ENCODE results near the gene PHF2. TPM values are rescaled to one million over a fixed set of nuclear protein-coding genes. Genes with fewer than 3 reads are reported as not detected.

The PHF2 gene
- total RNA-seq, 1 donor from 2014 or later: 24.8 TPM

DNA sequence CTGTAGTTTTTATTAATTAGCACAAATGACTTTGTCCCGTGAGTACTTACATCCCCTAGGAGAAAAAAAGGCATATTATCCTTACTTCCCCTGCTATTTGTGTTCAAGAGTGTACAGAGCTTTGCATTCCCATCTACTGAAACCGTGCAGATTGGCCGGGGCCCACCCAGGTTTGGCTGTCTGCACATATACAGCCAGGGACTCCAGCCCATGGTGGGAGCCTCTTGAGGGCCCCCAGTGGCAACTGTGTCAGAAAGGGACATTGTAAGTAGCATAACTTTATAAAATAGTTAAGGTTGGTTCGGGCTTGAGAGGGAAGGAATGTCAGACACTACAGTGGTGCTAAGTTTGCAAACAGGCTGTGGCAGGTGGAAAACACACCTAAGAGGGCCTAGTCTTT lies 24.7 kb downstream of the PHF2 start:
- no peaks in the 10 kb centered on the region for H3K27me3 Mint-ChIP-seq (ENCODE audit: low read depth)
- H3K9me3 Mint-ChIP-seq: peaks cover 6% of the 10 kb centered on the region
- H3K4me1 Mint-ChIP-seq (ENCODE audit: low read depth): peaks cover 33% of the 10 kb centered on the region
- no peak overlapping the region for H3K27ac Mint-ChIP-seq
- intact Hi-C loops (cut with micrococcal nuclease): no loop called here
- H3K4me3 Mint-ChIP-seq (ENCODE audit: low read depth): no peak overlapping the region
- peaks cover 11% of the 10 kb centered on the region for H3K36me3 Mint-ChIP-seq (ENCODE audit: low read depth)
- DNase-seq (ENCODE audit: low spot score): no peak

DNA sequence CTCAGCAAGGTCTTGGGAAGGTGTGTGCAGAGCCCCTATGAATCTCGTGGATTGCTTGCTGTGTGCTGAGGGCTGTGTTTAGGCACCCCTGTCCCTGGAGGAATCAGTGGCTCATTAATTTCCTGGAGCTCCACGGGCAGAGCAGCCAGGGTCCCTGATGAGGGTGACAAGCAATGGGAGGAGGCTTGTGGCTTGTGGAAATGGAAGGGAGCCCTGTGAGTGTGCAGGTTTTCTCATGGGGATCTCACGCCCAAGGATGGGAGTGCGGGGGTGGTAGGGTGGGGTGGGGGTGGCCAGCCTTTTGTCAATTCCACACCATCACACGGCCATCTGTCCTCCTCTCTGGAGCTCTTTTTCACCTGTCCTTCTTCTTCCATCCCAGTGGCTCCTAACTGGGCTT lies 25.3 kb downstream of the PHF2 start:
- H3K4me3 Mint-ChIP-seq (ENCODE audit: low read depth): no peak overlapping the region
- no peaks in the 10 kb centered on the region for H3K27me3 Mint-ChIP-seq (ENCODE audit: low read depth)
- no peak overlapping the region for H3K27ac Mint-ChIP-seq
- peaks cover 17% of the 10 kb centered on the region for H3K36me3 Mint-ChIP-seq (ENCODE audit: low read depth)
- intact Hi-C loops (cut with micrococcal nuclease): no loop called here
- H3K9me3 Mint-ChIP-seq: peaks cover 12% of the 10 kb centered on the region
- H3K4me1 Mint-ChIP-seq (ENCODE audit: low read depth): peaks cover 33% of the 10 kb centered on the region
- no peak for DNase-seq (ENCODE audit: low spot score)

GRCh38 chr9:93603011-93603410 lies 26.6 kb downstream of the PHF2 start:
- H3K36me3 Mint-ChIP-seq (ENCODE audit: low read depth): peaks cover 25% of the 10 kb centered on the region
- peaks cover 28% of the 10 kb centered on the region for H3K4me1 Mint-ChIP-seq (ENCODE audit: low read depth)
- no peak overlapping the region for H3K4me3 Mint-ChIP-seq (ENCODE audit: low read depth)
- DNase-seq (ENCODE audit: low spot score): no peak
- intact Hi-C loops (cut with micrococcal nuclease): no loop called here
- no peaks in the 10 kb centered on the region for H3K27me3 Mint-ChIP-seq (ENCODE audit: low read depth)
- H3K9me3 Mint-ChIP-seq: peaks cover 21% of the 10 kb centered on the region
- H3K27ac Mint-ChIP-seq: no peak overlapping the region

GRCh38 chr9:93603906-93604326 lies 27.5 kb downstream of the PHF2 start:
- Mint-ChIP-seq H3K27ac (no peak overlapping the region), H3K4me1 (ENCODE audit: low read depth) (peaks cover 24% of the 10 kb centered on the region), H3K4me3 (ENCODE audit: low read depth) (no peak overlapping the region), H3K36me3 (ENCODE audit: low read depth) (peaks cover 25% of the 10 kb centered on the region), H3K27me3 (ENCODE audit: low read depth) (no peaks in the 10 kb centered on the region), H3K9me3 (peaks cover 30% of the 10 kb centered on the region)
- intact Hi-C loops (cut with micrococcal nuclease): no loop called here
- DNase-seq (ENCODE audit: low spot score): no peak

GRCh38 chr9:93606187-93606586 lies 29.8 kb downstream of the PHF2 start:
- Mint-ChIP-seq H3K27ac (no peak overlapping the region), H3K36me3 (ENCODE audit: low read depth) (peaks cover 36% of the 10 kb centered on the region), H3K4me1 (ENCODE audit: low read depth) (peaks cover 2% of the 10 kb centered on the region), H3K9me3 (peaks cover 50% of the 10 kb centered on the region), H3K27me3 (ENCODE audit: low read depth) (no peaks in the 10 kb centered on the region), H3K4me3 (ENCODE audit: low read depth) (no peak overlapping the region)
- DNase-seq (ENCODE audit: low spot score): no peak
- intact Hi-C loops (cut with micrococcal nuclease): no loop called here

GRCh38 chr9:93610206-93610605 lies 33.8 kb downstream of the PHF2 start:
- intact Hi-C loops (cut with micrococcal nuclease): no loop called here
- DNase-seq (ENCODE audit: low spot score): no peak
- Mint-ChIP-seq H3K27ac (no peak overlapping the region), H3K27me3 (ENCODE audit: low read depth) (no peaks in the 10 kb centered on the region), H3K4me3 (ENCODE audit: low read depth) (no peak overlapping the region), H3K36me3 (ENCODE audit: low read depth) (peaks cover 36% of the 10 kb centered on the region), H3K4me1 (ENCODE audit: low read depth) (peaks cover 12% of the 10 kb centered on the region), H3K9me3 (peaks cover 49% of the 10 kb centered on the region)

- Mint-ChIP-seq H3K36me3 (ENCODE audit: low read depth) (peaks cover 20% of the 10 kb centered on the region), H3K4me3 (ENCODE audit: low read depth) (no peak overlapping the region), H3K4me1 (ENCODE audit: low read depth) (peaks cover 12% of the 10 kb centered on the region), H3K27ac (peak overlapping the region; percentile 34), H3K27me3 (ENCODE audit: low read depth) (no peaks in the 10 kb centered on the region), H3K9me3 (peaks cover 34% of the 10 kb centered on the region)
- intact Hi-C loops (cut with micrococcal nuclease): no loop called here
- DNase-seq (ENCODE audit: low spot score): no peak
Observed at GRCh38 chr9:93612052-93612795, 35.8 kb downstream of the PHF2 start.

- Mint-ChIP-seq H3K9me3 (peaks cover 31% of the 10 kb centered on the region), H3K36me3 (ENCODE audit: low read depth) (peaks cover 18% of the 10 kb centered on the region), H3K27ac (peak overlapping the region; percentile 34), H3K4me1 (ENCODE audit: low read depth) (peaks cover 12% of the 10 kb centered on the region), H3K4me3 (ENCODE audit: low read depth) (no peak overlapping the region), H3K27me3 (ENCODE audit: low read depth) (no peaks in the 10 kb centered on the region)
- DNase-seq (ENCODE audit: low spot score): no peak
- intact Hi-C loops (cut with micrococcal nuclease): no loop called here
Observed at GRCh38 chr9:93612796-93613154, 36.4 kb downstream of the PHF2 start.

DNA sequence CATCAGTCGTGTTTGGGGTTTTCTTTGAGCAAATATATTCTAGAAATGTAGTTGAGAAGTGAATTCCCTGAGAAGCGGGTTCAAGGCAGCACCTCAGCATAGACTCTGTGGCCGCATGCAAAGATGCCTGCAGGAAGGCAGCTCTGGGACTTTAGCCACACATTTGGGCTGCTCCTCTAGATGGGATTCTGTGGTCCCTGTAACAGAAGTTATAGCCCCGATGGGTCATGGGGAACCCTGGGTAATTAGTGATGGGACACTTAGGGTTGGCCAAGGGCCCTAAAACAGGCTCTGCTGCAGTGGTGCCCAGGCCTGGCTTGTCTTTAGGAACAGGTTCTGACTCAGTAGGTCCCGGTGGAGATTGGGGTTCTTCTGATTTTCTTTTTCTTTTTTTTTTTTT lies 36.8 kb downstream of the PHF2 start:
- Mint-ChIP-seq H3K27ac (no peak overlapping the region), H3K4me1 (ENCODE audit: low read depth) (peaks cover 12% of the 10 kb centered on the region), H3K27me3 (ENCODE audit: low read depth) (no peaks in the 10 kb centered on the region), H3K4me3 (ENCODE audit: low read depth) (no peak overlapping the region), H3K36me3 (ENCODE audit: low read depth) (peaks cover 17% of the 10 kb centered on the region), H3K9me3 (peaks cover 27% of the 10 kb centered on the region)
- DNase-seq (ENCODE audit: low spot score): no peak
- intact Hi-C loops (cut with micrococcal nuclease): no loop called here

- Mint-ChIP-seq H3K36me3 (ENCODE audit: low read depth) (peaks cover 17% of the 10 kb centered on the region), H3K4me3 (ENCODE audit: low read depth) (no peak overlapping the region), H3K4me1 (ENCODE audit: low read depth) (peaks cover 12% of the 10 kb centered on the region), H3K27me3 (ENCODE audit: low read depth) (no peaks in the 10 kb centered on the region), H3K27ac (no peak overlapping the region), H3K9me3 (peaks cover 21% of the 10 kb centered on the region)
- intact Hi-C loops (cut with micrococcal nuclease): no loop called here
- DNase-seq (ENCODE audit: low spot score): no peak
Observed at GRCh38 chr9:93613791-93614190, 37.4 kb downstream of the PHF2 start.

DNA sequence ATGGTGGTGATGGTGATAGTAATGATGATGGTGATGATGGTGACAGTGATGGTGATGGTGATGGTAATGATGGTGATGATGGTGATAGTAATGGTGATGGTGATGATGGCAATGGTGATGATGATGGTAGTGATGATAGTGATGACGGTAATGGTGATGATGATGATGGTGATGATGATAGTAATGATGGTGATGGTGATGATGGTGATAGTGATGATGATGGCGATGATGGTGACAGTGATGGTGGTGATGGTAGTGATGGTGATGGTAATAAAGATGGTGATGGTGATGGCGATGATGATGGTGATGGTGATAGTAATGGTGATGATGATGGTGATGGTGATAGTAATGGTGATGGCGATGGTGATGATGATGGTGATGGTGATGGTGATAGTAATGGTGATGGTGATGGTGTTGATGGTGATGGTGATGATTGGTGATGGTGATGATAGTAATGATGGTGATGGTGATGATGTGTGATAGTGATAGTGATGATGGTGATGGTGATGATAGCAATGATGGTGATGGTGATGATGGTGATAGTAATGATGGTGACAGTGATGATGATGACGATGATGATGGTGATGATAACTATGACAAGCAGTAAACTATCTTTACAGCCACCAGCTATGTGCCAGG lies 38.6 kb downstream of the PHF2 start:
- Mint-ChIP-seq H3K27me3 (ENCODE audit: low read depth) (no peaks in the 10 kb centered on the region), H3K27ac (no peak overlapping the region), H3K36me3 (ENCODE audit: low read depth) (peaks cover 10% of the 10 kb centered on the region), H3K4me3 (ENCODE audit: low read depth) (no peak overlapping the region), H3K9me3 (peaks cover 9% of the 10 kb centered on the region), H3K4me1 (ENCODE audit: low read depth) (peaks cover 12% of the 10 kb centered on the region)
- DNase-seq (ENCODE audit: low spot score): no peak
- intact Hi-C loops (cut with micrococcal nuclease): no loop called here

- H3K36me3 Mint-ChIP-seq (ENCODE audit: low read depth): peaks cover 5% of the 10 kb centered on the region
- H3K27me3 Mint-ChIP-seq (ENCODE audit: low read depth): no peaks in the 10 kb centered on the region
- peaks cover 12% of the 10 kb centered on the region for H3K4me1 Mint-ChIP-seq (ENCODE audit: low read depth)
- H3K27ac Mint-ChIP-seq: no peak overlapping the region
- intact Hi-C loops (cut with micrococcal nuclease): no loop called here
- no peaks in the 10 kb centered on the region for H3K9me3 Mint-ChIP-seq
- no peak overlapping the region for H3K4me3 Mint-ChIP-seq (ENCODE audit: low read depth)
- no peak for DNase-seq (ENCODE audit: low spot score)
Observed at GRCh38 chr9:93616044-93616443, 39.7 kb downstream of the PHF2 start.

GRCh38 chr9:93617273-93617672 lies 40.9 kb downstream of the PHF2 start:
- Mint-ChIP-seq H3K9me3 (no peaks in the 10 kb centered on the region), H3K27me3 (ENCODE audit: low read depth) (no peaks in the 10 kb centered on the region), H3K4me1 (ENCODE audit: low read depth) (peaks cover 7% of the 10 kb centered on the region), H3K4me3 (ENCODE audit: low read depth) (no peak overlapping the region), H3K27ac (no peak overlapping the region), H3K36me3 (ENCODE audit: low read depth) (no peaks in the 10 kb centered on the region)
- intact Hi-C loops (cut with micrococcal nuclease): no loop called here
- DNase-seq (ENCODE audit: low spot score): no peak
